Kidney glomerular epithelial cell (primary cell): ENCODE results near the gene SLC25A53.
"Not testable (repeated sequence)": the region's sequence is repeated elsewhere in the genome, so short reads cannot be mapped to it uniquely, and the experiment has no call there.

Experiments used
- DNase-seq: peaks from one replicate; lab custom pipeline; 2025; lab: John Stamatoyannopoulos, UW

SLC25A53 gene

DNA sequence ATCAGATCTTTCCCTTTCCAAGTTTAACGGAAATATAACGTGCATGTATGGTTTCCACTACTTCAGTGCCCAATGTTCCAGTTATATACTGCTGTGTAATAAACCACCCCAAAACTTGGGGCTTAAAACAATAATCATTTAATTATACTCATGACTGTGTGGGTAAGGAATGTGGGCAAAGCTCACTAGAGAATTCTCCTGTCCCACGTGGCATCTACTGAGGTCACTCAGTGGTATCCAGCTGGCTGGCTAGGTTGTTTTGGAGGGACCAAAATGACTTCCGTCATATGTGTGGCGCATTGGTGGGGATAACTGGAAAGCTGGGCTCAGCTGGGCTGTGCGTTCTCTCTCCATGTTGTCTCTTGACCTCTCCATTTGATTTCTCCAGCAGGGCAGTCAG is 26.0 kb downstream of the SLC25A53 start:
- no peak for DNase-seq

DNA sequence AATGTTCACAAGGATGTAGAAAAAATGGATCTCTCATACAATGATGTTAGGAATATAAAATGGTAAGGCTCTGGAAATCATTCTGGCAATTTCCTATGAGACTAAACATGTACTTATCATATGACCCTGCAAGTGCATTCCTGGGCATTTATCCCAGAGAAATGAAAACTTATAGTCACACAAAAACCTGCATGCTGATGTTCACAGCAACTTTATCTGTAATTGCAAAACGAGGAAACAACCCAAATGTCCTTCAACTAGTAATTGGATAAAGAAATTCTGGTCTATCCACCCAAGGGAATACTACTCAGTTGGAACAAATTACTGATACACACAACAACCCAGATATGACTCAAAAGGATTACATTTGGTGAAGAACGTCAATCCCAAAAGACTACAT is 30.0 kb downstream of the SLC25A53 start:
- no peak for DNase-seq

DNA sequence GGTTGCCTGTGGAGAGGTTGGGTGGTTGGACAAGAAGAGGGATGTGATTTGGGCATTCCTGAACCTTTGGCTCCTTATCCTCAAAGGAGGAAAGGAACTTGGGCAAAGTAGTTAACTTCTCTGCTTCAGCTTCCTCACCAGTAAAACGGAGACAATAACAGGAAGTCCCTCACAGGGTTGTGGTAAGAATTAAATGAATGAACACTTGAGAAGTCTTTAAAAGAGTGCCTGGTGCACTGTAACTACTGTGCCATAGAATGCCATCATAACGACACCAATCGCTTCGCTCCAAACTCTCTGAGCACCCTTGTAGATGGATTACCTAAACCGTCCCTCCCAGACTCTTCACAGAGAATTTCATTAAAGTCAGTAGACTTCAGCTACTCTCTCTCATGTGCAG is 34.0 kb downstream of the SLC25A53 start:
- DNase-seq, result no peak

DNA sequence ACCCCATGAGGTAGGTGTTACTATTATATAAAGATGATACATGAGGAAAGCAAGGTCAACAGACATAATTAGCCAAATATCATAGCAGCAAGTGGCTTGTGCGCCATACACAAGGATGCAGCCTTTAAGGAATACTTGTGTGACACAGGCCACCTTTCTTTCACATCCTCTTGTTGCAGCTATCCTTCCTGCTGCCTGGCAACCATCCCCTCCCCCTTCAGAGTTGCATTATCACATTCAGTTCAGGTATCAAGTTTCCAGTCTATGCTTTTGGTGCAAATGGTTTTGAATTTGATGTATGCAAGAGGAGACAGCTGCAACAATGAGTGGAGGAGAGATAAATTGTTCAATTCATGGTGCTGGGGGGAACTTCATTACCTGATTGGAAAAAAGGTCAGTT is 38.0 kb downstream of the SLC25A53 start:
- no peak for DNase-seq

DNA sequence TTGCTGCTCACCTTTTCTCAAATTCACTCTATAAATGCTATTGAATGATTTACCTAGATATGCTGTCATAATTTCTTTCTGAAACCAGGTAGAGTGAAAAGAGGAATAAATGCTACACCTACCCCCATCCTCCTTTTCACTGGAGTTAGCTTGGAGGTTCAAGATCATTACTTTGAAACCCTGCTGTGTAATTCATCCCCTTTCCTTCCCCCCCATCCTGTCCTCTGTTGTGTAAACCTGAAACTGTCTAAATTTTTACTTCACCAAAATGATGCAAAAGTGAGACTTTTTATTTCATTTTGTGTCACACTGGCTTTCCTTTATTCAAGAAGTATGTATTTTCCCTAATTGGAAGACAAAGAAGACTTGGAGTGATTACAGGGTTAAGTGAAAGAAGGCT is 39.0 kb downstream of the SLC25A53 start:
- DNase-seq, result no peak

DNA sequence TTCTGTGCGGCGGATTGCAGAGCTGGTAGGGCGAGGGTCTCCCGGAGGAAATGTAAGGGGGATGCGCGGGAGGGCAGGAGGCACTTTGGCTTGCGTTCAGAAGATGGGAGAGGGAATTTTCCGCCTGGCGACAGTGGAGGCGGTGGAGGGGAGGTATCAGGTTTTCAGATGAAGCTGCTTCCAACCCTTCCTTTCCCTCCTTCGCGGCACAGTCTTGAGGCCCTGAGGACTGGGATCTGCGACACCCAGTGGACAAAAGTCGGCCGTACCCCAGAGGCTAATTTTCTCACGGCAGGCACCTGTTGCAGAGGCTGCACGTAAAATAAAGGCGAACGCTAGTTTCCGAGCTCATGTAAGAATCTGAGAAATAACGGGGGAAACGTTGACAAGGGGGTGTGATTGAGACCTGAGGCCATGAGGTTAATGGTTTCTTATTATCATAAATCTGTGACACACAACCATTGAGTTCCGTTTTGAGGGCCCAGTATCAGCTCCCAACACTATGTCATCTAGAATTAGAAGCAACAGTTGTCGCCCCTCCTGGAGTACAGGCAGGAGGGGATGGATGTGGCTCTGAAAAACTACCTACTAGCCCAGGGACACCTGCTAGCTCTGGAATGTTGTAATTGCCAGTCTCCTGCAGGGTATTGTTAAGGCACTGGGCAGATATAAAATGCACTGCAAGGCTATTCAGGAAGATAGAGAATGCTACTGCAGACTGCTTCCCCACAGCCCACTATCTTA is 43.4 kb downstream of the SLC25A53 start:
- DNase-seq, result peak; percentile 2

DNA sequence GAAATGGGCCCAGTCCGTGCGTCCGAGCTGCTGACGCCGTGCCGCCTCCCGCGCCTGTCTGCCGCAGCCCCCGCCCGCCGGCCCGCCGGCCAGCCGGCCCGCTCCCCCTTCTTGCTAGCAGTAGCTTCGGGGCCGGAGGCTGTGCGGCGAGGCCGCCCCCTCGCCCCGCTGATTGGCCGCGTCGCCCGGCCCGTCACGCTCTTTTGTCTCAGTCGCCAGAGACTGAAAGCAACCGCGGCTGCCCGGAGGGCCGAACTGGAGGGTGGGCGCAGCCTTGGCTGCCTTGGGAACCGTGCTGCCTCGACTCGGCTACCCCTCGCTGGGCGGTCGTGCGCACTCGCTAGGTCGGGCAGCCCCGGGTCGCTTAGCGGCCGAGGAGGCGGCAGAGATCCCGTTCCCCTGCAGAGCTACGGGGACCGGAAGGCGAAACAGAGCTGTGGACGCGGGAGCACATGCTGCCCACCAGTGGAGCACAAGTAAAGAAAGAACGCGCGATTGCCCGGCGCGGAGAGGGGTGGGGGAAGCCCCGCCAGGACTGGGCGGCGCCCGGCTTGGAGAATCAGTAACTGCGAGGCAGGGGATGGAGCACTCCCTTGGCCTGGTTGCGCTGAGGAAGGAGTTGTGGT is 44.4 kb downstream of the SLC25A53 start, which contains the start of gene ZCCHC18:
Gene ZCCHC18, plus strand, starts transcription at position 198 of the 626 bp plus-strand sequence. CDS start 1,589 bp downstream, outside the sequence.
- DNase-seq, result peak; percentile 20

DNA sequence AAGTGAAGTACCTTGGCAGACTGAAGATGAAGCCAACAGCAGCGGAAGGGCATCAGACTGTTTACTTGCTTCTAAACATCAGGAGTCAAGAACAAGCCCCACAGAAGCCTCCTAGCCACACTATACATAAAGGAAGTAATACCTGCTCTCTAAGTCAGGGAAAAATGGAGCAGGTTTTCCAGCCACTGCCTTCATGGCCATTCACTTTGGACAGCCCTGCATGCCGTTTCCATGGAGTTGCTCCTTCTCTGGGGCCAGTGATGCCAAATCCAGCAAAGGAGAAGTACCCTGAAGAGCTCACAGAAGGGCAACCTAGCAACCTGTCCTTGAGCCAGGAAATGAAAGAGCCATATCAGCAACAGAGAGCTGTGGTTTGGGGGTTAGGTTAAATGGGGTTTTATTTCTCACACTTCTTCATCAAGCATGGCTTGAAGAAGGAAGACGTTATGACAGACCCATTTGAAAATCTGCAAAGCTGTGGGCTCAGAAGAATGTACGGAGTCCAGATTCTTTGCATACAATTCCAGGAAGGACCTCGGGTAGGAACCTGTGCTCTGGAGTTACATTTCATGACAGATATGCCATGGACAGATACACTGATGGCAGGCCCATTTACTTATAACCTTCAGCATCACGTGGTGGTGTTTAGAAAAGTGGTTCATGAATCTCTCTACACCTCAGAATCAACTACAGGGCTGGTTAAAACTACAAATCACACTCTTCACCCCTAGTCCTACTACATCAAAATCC is 46.1 kb downstream of the SLC25A53 start:
- not testable (repeated sequence) for DNase-seq

DNA sequence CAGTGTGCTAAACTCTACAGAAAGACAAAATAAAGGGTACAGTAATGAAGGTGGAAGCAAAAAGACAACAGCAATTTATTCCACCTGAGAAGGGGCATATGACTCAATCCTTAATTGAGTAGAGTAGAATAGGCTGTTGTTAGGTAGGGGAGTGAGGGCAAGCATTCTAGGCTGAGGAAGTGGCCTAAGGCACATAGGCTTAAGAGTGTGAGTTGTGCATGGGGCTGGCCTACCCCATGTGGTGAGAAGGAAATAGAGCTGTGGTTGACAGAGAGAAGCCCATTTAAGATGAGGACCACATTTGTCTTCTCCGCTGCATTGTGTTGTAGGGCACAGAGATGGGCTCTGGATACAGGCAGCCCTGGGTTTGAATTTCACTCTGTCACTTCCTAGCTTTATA is 47.9 kb downstream of the SLC25A53 start:
- no peak for DNase-seq

DNA sequence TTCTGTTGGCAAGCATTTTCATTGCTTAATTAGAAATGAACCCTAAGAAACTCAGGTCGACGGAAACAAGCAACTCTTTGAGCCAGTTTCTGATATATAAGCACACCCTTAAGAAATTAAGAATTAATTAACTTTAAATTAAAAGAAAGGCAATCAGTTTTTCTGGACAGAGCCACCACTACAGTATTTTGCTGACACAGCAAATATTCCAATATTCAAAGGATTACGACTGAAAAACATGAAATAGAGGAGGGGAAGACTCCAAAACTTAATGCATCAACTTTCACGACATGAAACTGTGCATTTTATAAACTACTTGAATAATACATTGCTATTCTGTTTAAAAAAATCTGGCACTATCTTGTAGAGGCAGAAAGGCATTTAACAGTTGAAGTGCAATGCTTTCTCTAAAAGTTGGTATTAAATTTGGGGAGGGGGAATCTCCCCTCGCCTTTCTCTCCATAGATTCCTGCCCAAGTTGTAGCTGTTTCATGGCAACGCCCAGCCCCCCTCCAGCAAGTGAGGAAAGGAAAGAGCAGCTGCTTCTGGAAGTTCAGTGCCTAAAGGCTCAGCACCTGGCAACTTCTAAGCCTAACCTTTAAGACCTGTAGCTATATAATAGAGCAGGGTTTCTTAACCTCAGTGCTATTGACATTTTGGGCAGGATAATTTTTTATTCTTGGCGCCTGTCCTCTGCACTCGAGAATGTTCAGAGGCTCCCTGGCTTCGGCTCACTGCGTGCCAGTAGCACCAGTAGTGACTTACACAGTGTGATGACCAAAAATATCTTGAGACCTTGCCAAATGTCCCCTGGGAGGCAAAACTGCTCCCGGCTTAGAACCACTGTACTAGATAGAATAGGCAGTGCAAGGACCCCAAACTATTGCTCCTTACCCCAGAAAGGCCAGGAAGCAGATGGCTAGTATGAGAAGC is 51.2 kb downstream of the SLC25A53 start:
- DNase-seq, result no peak

DNA sequence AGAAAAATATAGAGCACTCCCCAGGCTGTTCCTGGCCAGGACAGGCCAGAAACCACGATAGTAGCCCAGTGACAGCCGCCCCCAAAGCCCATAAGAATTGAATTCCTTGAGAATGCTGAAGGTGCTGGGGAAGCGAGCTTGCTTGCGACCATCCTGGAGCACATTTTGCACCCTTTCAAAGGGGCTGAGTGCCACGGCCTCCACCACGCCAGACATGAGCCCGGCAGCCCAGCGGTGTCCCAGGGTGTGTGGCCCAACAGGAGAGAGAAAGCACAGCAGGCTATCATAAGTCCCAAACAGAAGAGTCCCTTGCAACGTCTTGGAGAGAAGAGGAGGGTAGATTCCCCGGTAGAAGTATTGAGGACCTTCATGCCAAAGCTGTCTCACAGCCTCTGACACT is 52.1 kb downstream of the SLC25A53 start:
- DNase-seq, result no peak

DNA sequence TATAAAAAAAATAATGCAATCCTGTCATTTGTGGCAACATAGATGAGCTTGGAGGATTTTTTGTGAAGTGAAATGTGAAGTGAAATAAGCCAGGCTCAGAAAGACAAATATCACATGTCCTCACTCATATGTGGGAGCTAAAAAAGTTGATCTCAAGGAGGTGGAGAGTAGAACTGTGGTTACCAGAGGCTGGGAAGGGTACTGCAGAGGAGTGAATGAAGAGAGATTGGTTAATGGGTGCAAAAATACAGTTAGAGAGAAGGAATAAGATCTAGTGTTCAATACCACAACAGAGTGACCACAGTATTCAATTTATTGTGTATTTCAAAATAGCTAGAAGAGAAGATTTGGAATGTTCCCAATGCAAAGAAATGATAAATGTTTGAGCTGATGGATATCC is 57.9 kb downstream of the SLC25A53 start:
- DNase-seq, result no peak

DNA sequence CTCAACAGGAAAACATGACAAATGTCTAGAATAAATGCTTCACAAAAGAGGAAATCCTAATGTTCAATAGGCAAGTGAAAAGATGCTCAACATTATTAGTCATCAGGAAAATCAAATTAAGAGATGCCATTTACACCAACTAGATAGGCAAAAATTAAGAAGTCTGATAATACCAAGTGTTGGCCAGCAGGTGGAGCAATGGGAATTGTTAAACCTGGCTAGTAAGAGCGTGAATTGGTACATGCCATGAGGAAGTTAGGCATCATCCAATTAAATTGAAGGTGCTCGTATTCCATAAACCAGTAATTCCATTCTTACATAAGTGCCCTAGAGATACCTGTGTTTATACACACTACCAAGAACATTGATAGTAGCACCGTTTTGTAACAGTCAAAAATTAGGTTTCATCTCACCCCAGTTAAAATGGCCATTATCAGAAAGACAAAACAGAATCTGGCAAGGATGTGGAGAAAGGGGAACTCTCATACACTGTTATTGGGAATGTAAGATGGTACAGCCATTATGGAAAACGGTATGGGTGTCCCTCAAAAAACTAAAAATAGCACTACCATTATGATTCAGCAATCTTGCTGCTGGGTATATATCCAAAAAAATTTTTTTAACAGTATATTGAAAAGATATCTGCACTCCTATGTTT is 58.5 kb downstream of the SLC25A53 start:
- DNase-seq, result peak; percentile 49

DNA sequence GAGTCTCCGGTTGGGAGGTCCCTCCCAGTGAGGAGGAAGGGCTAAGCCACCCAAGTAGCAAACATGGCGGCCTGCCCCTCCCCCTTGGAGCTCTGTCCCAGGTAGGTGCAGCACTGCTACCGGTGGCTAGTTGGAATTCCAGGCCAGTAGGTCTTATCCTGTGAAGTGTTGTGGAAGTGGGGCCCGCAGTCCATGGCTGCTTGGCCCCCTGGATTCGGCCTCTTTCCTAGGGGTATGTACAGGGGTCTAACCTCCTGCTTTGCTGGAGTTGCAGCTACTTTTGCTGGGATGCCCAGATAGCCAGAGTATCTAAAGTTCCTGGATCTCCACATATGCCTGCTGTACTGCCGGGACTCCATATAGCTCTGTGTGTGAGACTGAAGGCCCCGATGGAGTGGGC is 70.9 kb downstream of the SLC25A53 start:
- no peak for DNase-seq

DNA sequence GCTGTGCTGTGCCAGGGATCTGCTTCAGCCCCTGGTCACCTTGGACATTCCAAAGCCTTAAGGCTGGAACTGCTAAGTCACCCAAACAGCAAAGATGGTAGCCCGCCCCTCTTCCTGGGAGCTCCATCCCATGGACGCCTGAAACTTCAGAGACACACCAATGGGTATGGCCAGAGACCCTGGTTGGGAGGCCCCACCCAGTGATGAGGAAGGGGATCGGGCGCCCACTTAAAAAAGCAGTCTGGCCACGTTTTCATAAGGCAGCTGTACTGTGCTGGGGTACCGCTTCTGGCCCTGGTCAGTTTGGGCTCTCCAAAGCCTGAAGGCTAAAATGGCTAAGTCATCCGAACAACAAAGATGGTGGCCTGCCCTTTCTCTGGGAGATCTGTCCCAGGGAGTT is 71.3 kb downstream of the SLC25A53 start:
- DNase-seq, result no peak

DNA sequence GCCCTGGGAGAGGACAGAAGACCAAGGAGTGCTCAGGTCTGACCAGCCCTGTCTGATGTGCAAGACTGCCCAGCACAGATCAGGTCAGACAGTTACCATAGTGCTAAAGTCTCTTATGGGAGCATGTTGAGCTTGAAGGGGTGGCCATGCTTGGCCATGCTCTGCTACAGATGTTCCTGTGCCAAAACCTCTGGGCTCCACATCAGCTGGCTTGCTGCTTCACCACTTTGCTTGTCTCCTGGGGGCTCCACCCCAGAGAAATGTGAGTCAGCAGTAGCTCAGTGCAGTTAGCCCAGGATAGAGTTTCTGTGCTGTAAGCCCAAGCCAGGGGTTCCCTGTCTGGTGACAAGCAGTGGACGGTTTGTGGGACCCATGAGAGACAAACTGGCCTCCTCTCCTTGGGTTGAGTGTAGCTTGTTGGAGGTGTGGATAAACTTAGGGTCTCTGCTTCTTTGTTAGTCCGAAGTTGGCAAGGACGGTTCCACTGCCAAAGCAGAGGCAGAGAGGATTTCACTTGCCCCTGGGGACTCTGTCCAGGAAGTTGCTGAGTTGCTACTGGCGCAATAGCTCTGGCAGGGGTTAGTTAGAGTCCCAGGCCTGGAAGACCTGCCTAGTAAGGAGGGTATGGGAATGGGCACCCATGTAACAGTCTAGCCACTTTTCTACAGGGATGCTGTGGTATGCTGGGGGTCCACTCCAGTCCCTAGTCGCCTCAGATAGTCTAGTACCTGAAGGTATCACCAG is 72.1 kb downstream of the SLC25A53 start:
- DNase-seq, result no peak

DNA sequence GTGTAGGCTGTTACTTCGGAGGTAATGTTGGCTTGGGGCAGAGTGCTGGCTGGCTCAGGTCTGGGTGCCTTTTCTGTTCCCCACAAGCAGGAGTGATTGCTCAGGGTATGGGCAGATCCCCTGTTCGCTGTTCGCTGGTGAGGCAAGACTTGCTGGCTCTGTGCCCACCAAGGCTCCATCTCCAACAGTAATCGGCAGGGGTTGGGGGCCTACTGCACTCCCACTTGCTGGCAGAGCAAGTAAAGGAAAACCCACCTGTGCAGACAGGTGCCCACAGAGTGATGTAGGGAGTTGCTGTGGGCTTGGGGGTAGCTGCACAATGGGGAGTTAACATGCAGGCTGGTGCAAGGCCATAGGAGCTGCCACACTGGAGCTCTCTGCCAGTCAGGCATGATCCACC is 72.7 kb downstream of the SLC25A53 start:
- no peak for DNase-seq

DNA sequence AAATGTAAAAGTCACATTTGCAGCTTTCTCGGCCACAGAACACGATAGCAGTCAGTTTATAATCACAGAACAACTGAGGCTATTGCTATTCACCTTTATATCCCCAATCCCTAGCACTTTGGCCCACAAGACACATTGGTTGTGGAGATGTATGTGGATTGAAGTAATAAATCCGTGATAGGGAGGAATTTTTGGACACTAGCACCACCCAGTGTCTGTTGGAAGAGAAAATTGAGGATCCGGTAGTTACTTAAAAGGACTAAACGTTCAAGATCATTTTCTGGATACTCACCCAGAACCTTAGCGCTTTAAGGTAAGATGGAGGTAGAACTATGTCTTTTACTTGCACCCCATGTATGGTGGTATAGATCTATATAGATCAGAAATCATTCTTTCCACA is 79.0 kb downstream of the SLC25A53 start:
- DNase-seq, result not testable (repeated sequence)

DNA sequence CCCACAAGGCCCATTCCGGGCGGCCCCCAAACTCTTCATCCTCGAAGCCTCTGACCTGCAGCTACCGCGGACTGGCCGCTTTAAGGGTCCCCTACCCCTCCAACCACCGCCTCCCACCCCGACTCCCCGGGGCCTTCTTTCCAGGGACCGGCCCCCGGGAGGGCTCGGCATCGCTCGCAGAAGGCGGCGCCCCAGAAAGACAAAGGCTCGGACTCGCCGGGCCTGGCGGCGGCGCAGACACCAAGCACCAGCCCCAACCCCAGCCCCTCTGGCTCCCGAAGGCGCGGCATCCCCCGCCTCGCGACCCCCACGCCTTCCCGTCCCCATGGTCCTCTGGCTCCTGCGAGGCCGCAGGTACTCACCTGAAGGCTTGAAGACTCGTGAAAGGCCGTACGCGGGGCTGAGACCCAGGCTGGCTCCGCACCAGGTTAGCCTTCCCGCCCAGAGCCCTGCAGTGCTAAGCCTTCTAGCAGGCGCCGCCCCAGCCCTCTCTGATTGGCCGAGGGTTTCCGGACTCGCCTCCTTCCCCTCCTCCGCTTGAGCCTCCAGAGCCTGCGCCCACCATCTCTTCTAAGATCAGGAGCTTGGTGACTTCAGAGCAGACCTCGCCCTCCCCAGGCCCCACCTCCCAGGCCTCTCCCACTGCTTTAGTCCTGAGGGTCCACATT is 80.9 kb downstream of the SLC25A53 start, which contains the start of gene TMSB15C:
Gene TMSB15C, minus strand, starts transcription at position 459 of the 668 bp plus-strand sequence.
- DNase-seq, result not testable (repeated sequence)

DNA sequence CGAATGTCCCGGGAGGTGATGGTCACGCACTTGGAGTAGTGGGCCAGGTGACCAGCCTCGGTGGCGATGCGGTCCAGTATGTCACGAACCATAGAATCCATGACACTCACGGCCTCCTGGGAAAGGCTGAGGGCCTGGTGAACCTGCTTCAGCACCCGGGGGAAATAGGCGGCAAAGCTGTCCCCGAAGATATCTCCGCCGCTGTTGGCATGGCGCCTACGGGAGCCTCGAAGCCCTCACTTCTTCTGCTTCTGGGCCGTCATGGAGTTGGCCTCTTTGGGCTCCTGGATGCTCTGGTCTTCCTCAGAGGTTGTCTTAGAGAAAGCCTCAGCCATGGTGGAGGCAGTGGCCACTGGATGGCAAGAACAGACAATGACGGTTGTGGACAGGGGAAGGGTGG is 94.2 kb downstream of the SLC25A53 start:
- DNase-seq, result not testable (repeated sequence)
